Hepatocyte (in vitro differentiated cells): ENCODE results near the gene ATP6V1F.

Experiments
- CTCF ChIP-seq: fragments of 200-600 bp; sonication (generic); IDR thresholded peaks from 2 replicates; pipeline ENCODE4 v1.5.1; 2016; ENCODE audit warnings: antibody characterized with exemption, mild to moderate bottlenecking; ENCODE audit not compliant: poor library complexity
- EZH2 ChIP-seq: fragments of 200-600 bp; sonication (generic); IDR thresholded peaks from 2 replicates; pipeline ENCODE4 v1.6.1; 2016; ENCODE audit warnings: antibody characterized with exemption, mild to moderate bottlenecking, borderline replicate concordance

- TF ChIP-seq CTCF = no peak
- no peak for TF ChIP-seq EZH2
These were observed 15.8 kb downstream of the ATP6V1F start for GRCh38 chr7:128878226-128879105.
